A673 (cell line): ENCODE data around the gene CEP78. TPM values are rescaled to one million over a fixed set of nuclear protein-coding genes. Genes with fewer than 3 reads are reported as not detected.

ENCODE experiments used
- BruUV-seq: library from RNA; stranded (reverse); fragments of 400-500 nt; replicated peaks from 2 replicates; lab custom pipeline; 2021; lab: Mats Ljungman, UMichigan
- CTCF ChIA-PET: fragments of 300-600 bp; sonication (Branson Sonifier 250); formaldehyde crosslinking; loops from one replicate; lab custom pipeline; 2022; ENCODE audit warnings: antibody characterized with exemption; lab: Charles Lee
- POLR2A ChIA-PET: fragments of 300-600 bp; sonication (Branson Sonifier 250); formaldehyde crosslinking; loops from one replicate; lab custom pipeline; 2022; ENCODE audit warnings: antibody characterized with exemption; ENCODE audit not compliant: low non-redundant PET; lab: Charles Lee
- DNase-seq: peaks from one replicate; pipeline ENCODE4 v3.0.0-alpha.2; 2015; ENCODE audit warnings: low spot score
- H3K27ac ChIP-seq: fragments of 200-600 bp; sonication (generic); 2 replicates; pipeline ENCODE4 v1.5.1; 2016; ENCODE audit warnings: mixed run types, low read depth, mild to moderate bottlenecking, mixed read lengths, antibody characterized with exemption, low read length; ENCODE audit not compliant: poor library complexity, severe bottlenecking
- H3K27me3 ChIP-seq: fragments of 200-600 bp; sonication (generic); replicated peaks from 2 replicates; pipeline ENCODE4 v1.6.1; 2017; ENCODE audit warnings: mixed run types, low read depth, mild to moderate bottlenecking, mixed read lengths, antibody characterized with exemption, low read length; ENCODE audit not compliant: insufficient read depth, poor library complexity
- H3K36me3 ChIP-seq: fragments of 200-600 bp; sonication (generic); 2 replicates; pipeline ENCODE4 v1.6.1; 2016; ENCODE audit warnings: mixed run types, mild to moderate bottlenecking, mixed read lengths, antibody characterized with exemption, low read length; ENCODE audit not compliant: insufficient read depth, poor library complexity, severe bottlenecking
- H3K4me1 ChIP-seq: fragments of 200-600 bp; sonication (generic); 2 replicates; pipeline ENCODE4 v1.6.1; 2017; ENCODE audit warnings: mixed run types, mild to moderate bottlenecking, mixed read lengths, antibody characterized with exemption, low read length; ENCODE audit not compliant: insufficient read depth, poor library complexity, severe bottlenecking
- H3K4me3 ChIP-seq: fragments of 200-600 bp; sonication (generic); 2 replicates; pipeline ENCODE4 v1.5.1; 2016; ENCODE audit warnings: low read depth, mixed run types, mild to moderate bottlenecking, mixed read lengths, low read length; ENCODE audit not compliant: poor library complexity, severe bottlenecking
- H3K9me3 ChIP-seq: fragments of 200-600 bp; sonication (generic); 2 replicates; pipeline ENCODE4 v1.6.1; 2016; ENCODE audit warnings: mixed run types, low read depth, mild to moderate bottlenecking, mixed read lengths, antibody characterized with exemption, low read length; ENCODE audit not compliant: poor library complexity, severe bottlenecking
- EZH2 ChIP-seq: fragments of 200-600 bp; sonication (generic); IDR thresholded peaks from 2 replicates; pipeline ENCODE4 v1.6.1; 2017; ENCODE audit warnings: borderline replicate concordance, low read depth, mild to moderate bottlenecking, mixed read lengths, antibody characterized with exemption, low read length; ENCODE audit not compliant: poor library complexity, severe bottlenecking
- intact Hi-C: fragments of 100-400 bp; cut with micrococcal nuclease; formaldehyde crosslinking; loops from one replicate; pipeline ENCODE4 v1.10.0; 2022; ENCODE audit not compliant: unreplicated experiment
- total RNA-seq: library from RNA; stranded (reverse); gene quantifications from 2 replicates; pipeline ENCODE4 v1.2.3, GENCODE V29; 2021
- TF ChIP-seq, protein P1 (sequence below): fragments of 300-800, 200-600 bp; sonication (generic); conservative IDR thresholded peaks from 2 replicates; pipeline ENCODE4 v1.5.1; 2017; ENCODE audit warnings: low read depth, mild to moderate bottlenecking, antibody characterized with exemption, low read length, moderate library complexity, mixed read lengths

CEP78 gene
- total RNA-seq, 1 experiment from 2014 or later: 65.9 TPM

DNA sequence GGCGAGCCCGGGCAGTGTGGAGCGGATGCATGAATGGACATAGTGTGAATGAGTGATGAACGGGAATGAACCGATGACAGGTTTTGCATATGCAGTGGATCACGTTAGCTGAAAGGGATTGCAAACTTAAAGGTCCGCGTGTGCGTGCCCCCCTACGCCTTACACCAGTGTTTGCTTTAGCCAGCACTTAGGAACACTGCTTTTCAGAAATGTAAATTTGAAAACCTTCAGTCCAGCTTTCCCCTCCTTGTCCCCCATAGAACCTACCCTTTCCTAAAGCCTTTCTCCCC is 61.7 kb downstream of the CEP78 start:
- ChIA-PET POLR2A (interaction anchor here (0.7 to 1.3 kb wide), 4 partner anchors 18 to 64 kb away, joined by 3 to 4 read pairs (median 4); no protein-coding TSS in a partner anchor), CTCF (no interaction called here)
- no peak for DNase-seq

DNA sequence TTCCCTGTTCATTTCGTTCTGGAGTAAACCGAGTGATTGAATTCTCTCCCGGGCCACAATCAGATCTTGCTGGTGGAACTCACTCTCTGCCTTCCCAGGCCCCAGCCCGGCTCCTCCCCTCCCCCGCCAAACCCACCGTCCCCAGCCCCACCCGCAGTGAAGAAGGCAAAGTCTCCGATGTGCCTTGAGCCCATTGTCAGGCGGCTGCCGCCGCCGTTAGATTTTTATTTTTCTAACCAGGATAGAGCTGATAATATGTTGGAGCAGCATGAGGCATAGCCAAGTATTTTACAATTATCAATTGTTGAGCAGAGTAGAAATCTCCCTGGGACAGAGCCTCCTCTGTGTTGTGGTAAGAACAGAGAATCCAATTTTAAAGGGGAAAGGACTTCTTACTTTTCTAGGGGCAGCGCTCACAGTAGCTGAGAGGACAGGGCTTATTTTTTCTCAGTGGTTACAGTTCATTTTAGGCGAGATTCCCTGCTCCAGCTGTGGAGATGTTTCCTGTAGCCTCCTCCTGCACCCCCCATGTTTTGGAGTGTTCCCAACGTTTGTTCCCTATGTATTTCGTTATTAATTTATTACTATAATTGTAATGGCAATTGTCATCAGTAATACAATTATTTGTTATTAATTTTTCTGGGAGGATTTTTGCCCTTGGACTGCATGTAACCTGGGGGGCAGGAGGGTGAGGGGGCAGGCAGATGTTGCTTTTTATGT is 62.3 kb downstream of the CEP78 start:
- TF ChIP-seq, protein P1, sequence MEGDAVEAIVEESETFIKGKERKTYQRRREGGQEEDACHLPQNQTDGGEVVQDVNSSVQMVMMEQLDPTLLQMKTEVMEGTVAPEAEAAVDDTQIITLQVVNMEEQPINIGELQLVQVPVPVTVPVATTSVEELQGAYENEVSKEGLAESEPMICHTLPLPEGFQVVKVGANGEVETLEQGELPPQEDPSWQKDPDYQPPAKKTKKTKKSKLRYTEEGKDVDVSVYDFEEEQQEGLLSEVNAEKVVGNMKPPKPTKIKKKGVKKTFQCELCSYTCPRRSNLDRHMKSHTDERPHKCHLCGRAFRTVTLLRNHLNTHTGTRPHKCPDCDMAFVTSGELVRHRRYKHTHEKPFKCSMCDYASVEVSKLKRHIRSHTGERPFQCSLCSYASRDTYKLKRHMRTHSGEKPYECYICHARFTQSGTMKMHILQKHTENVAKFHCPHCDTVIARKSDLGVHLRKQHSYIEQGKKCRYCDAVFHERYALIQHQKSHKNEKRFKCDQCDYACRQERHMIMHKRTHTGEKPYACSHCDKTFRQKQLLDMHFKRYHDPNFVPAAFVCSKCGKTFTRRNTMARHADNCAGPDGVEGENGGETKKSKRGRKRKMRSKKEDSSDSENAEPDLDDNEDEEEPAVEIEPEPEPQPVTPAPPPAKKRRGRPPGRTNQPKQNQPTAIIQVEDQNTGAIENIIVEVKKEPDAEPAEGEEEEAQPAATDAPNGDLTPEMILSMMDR: no peak
- no peak for TF ChIP-seq EZH2
- Histone ChIP-seq H3K4me1 (peaks cover 15% of the 10 kb centered on the region), H3K4me3 (peak overlapping the region; percentile 94), H3K9me3 (no peaks in the 10 kb centered on the region), H3K27ac (peak overlapping the region; percentile 97), H3K36me3 (peaks cover 40% of the 10 kb centered on the region), H3K27me3 (no peaks in the 10 kb centered on the region)
- CTCF ChIA-PET: interaction anchor here (0.7 kb wide), 1 partner anchor 1288 kb away, joined by 8 read pairs; no protein-coding TSS in a partner anchor
- peak; percentile 46 for DNase-seq
- POLR2A ChIA-PET: interaction anchor here (0.7 kb wide), 2 partner anchors 18 to 65 kb away, joined by 3 read pairs; no protein-coding TSS in a partner anchor
- BruUV-seq: TSS peak; percentile 25
- intact Hi-C loops: no loop called here

More for the DNA sequence above, 61.7 kb downstream of the CEP78 start:
- BruUV-seq: no TSS peak
- TF ChIP-seq EZH2: no peak
- TF ChIP-seq, protein P1: no peak
- Histone ChIP-seq H3K27me3 (no peaks in the 10 kb centered on the region), H3K9me3 (no peaks in the 10 kb centered on the region), H3K36me3 (peaks cover 34% of the 10 kb centered on the region), H3K4me1 (peaks cover 15% of the 10 kb centered on the region), H3K4me3 (peak overlapping the region; percentile 94), H3K27ac (peak overlapping the region; percentile 97)
- intact Hi-C loops: loop anchor here (1.0 kb wide), 1 partner anchor 61 kb away; the partner anchor contains the start of gene CEP78

DNA sequence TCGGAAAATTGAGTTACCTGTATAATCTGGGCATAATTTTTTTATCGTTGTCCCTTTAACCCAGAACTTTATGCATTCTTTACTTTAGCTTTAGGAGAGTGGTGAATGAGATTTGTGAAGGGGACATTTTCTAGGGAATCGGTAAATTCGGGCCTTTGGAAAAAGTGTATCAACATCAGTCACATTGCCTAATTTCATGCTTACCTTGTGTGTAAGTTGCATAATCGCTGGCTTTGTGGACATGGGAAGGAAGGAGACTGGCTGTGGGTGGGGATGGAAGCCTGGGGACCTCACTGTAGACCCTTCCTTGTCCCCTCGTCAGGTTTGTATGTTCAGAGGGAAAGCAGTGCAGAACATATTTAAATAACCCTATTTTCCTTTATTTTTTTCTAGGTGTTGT is 64.3 kb downstream of the CEP78 start:
- ChIA-PET POLR2A (interaction anchor here (0.7 kb wide), 1 partner anchor 16 kb away, joined by 4 read pairs; no protein-coding TSS in a partner anchor), CTCF (no interaction called here)
- Histone ChIP-seq H3K9me3 (no peaks in the 10 kb centered on the region), H3K4me3 (no peak overlapping the region), H3K27ac (no peak overlapping the region), H3K27me3 (no peaks in the 10 kb centered on the region), H3K4me1 (peaks cover 15% of the 10 kb centered on the region), H3K36me3 (peaks cover 60% of the 10 kb centered on the region)
- no peak for DNase-seq
- BruUV-seq: no TSS peak
- no peak for TF ChIP-seq EZH2
- TF ChIP-seq, protein P1: no peak
- intact Hi-C loops: no loop called here
